H1 (cell line): ENCODE data around the gene TATDN2. TPM values are rescaled to one million over a fixed set of nuclear protein-coding genes. Genes with fewer than 3 reads are reported as not detected.

ENCODE experiments used
- CTCF ChIA-PET: fragments of 300-600 bp; sonication (Branson Sonifier 250); formaldehyde crosslinking; loops from one replicate; lab custom pipeline; 2021; ENCODE audit not compliant: partially characterized antibody; lab: Charles Lee
- POLR2A ChIA-PET: fragments of 300-600 bp; sonication (Branson Sonifier 250); formaldehyde crosslinking; loops from one replicate; lab custom pipeline; 2021; ENCODE audit warnings: inconsistent platforms; ENCODE audit not compliant: partially characterized antibody; lab: Charles Lee
- DNase-seq, 2 experiments: peaks; one replicate each; pipeline versions ENCODE4 v3.0.0 to v3.0.0-alpha.2; 2010 to 2022; ENCODE audit warnings: low spot score in 2 of 2, low read depth in 1 of 2, mixed read lengths in 1 of 2
- FAIRE-seq: peaks from 2 replicates; lab custom pipeline; 2011; peaks lifted over from hg19 to GRCh38; lab: Jason Lieb, UNC
- H2AFZ ChIP-seq: 2 replicates; pipeline ENCODE4 v1.8.1; 2012; ENCODE audit warnings: low read length, inconsistent platforms
- H2AK5ac ChIP-seq: 2 replicates; pipeline ENCODE4 v1.6.1; 2013; ENCODE audit warnings: low read depth, low read length
- H2BK120ac ChIP-seq: replicated peaks from 2 replicates; pipeline ENCODE3; 2013; ENCODE audit warnings: low read depth, low read length, inconsistent platforms
- H2BK12ac ChIP-seq: 2 replicates; pipeline ENCODE4 v1.6.1; 2013; ENCODE audit warnings: low read depth, low read length
- H2BK15ac ChIP-seq: 2 replicates; pipeline ENCODE4 v1.6.1; 2013; ENCODE audit warnings: low read length
- H2BK20ac ChIP-seq: 2 replicates; pipeline ENCODE4 v1.6.1; 2013; ENCODE audit warnings: low read length
- H2BK5ac ChIP-seq: 2 replicates; pipeline ENCODE4 v1.6.1; 2013; ENCODE audit warnings: low read depth, low read length
- H3K14ac ChIP-seq: 2 replicates; pipeline ENCODE4 v1.6.1; 2013; ENCODE audit warnings: inconsistent platforms; ENCODE audit not compliant: insufficient read length
- H3K18ac ChIP-seq: 2 replicates; pipeline ENCODE4 v1.6.1; 2013; ENCODE audit warnings: low read length; ENCODE audit errors: extremely low read depth
- H3K23ac ChIP-seq: 2 replicates; pipeline ENCODE4 v1.6.1; 2013; ENCODE audit warnings: inconsistent platforms; ENCODE audit not compliant: insufficient read length
- H3K23me2 ChIP-seq: 2 replicates; pipeline ENCODE4 v1.6.1; 2013; ENCODE audit warnings: low read depth, low read length
- H3K27ac ChIP-seq: 2 replicates; pipeline ENCODE4 v1.6.1; 2011; ENCODE audit warnings: low read depth, low read length, inconsistent platforms
- H3K27me3 ChIP-seq, 4 experiments: replicated peaks in 1 of 4; 1 replicate in 1 of 4; 2 replicates in 3 of 4; pipeline versions ENCODE4 v1.6.1 to v1.8.1; 2011 to 2013; ENCODE audit warnings: low read length in 3 of 4, mild to moderate bottlenecking in 3 of 4, inconsistent platforms in 2 of 4, mixed read lengths in 2 of 4, moderate library complexity in 1 of 4; ENCODE audit not compliant: control insufficient read depth in 3 of 4, insufficient read depth in 3 of 4; ENCODE audit errors: extremely low read depth in 1 of 4
- H3K36me3 ChIP-seq, 4 experiments: 2 replicates each; pipeline versions ENCODE4 v1.6.1 to v1.8.1; 2011 to 2013; ENCODE audit warnings: mild to moderate bottlenecking in 4 of 4, low read length in 3 of 4, moderate library complexity in 2 of 4, control low read depth in 1 of 4, inconsistent platforms in 1 of 4; ENCODE audit not compliant: insufficient read depth in 4 of 4, control insufficient read depth in 2 of 4
- H3K4ac ChIP-seq: replicated peaks from 2 replicates; pipeline ENCODE3; 2013; ENCODE audit warnings: low read length, low read depth, mixed read lengths, inconsistent platforms; ENCODE audit not compliant: insufficient read length
- H3K4me1 ChIP-seq, 4 experiments: replicated peaks in 1 of 4; 1 replicate in 1 of 4; 2 replicates in 3 of 4; pipeline versions ENCODE4 v1.6.1 to v1.8.1; 2011 to 2013; ENCODE audit warnings: low read length in 3 of 4, inconsistent platforms in 2 of 4, mixed read lengths in 1 of 4; ENCODE audit not compliant: insufficient read depth in 4 of 4, control insufficient read depth in 3 of 4
- H3K4me2 ChIP-seq, 2 experiments: 2 replicates each; pipeline versions ENCODE4 v1.6.1 to v1.8.1; 2011 to 2013; ENCODE audit warnings: low read depth in 2 of 2, low read length in 2 of 2, control low read depth in 1 of 2, inconsistent platforms in 1 of 2, mild to moderate bottlenecking in 1 of 2; ENCODE audit not compliant: insufficient read depth in 1 of 2
- H3K4me3 ChIP-seq, 4 experiments: fragments of 200-600, 300-600 bp in 1 of 4; sonication (generic), shearing (Covaris generic), sonication (Bioruptor Twin) in 1 of 4; 2 replicates each; pipeline versions ENCODE4 v1.5.1 to v1.8.1; 2011 to 2016; ENCODE audit warnings: low read length in 4 of 4, low read depth in 3 of 4, control low read depth in 2 of 4, inconsistent platforms in 2 of 4, mild to moderate bottlenecking in 2 of 4, mixed read lengths in 1 of 4, moderate library complexity in 1 of 4; ENCODE audit not compliant: insufficient read depth in 2 of 4; ENCODE audit errors: extremely low read depth in 1 of 4
- H3K56ac ChIP-seq: replicated peaks from 2 replicates; pipeline ENCODE3; 2013; ENCODE audit warnings: low read depth, mild to moderate bottlenecking, mixed read lengths, low read length, inconsistent platforms; ENCODE audit not compliant: insufficient read length
- H3K79me1 ChIP-seq: 2 replicates; pipeline ENCODE4 v1.6.1; 2013; ENCODE audit warnings: low read depth, low read length, control low read depth
- H3K79me2 ChIP-seq, 2 experiments: 2 replicates each; pipeline versions ENCODE4 v1.6.1 to v1.8.1; 2012 to 2013; ENCODE audit warnings: low read length in 2 of 2, mild to moderate bottlenecking in 2 of 2, inconsistent platforms in 1 of 2; ENCODE audit not compliant: insufficient read depth in 2 of 2, control insufficient read depth in 1 of 2
- H3K9ac ChIP-seq, 4 experiments: replicated peaks in 1 of 4; 1 replicate in 1 of 4; 2 replicates in 3 of 4; pipeline versions ENCODE4 v1.6.1 to v1.8.1; 2011 to 2013; ENCODE audit warnings: low read depth in 3 of 4, low read length in 3 of 4, control low read depth in 2 of 4, mild to moderate bottlenecking in 2 of 4, moderate library complexity in 2 of 4, inconsistent platforms in 1 of 4; ENCODE audit errors: extremely low read depth in 1 of 4
- H3K9me3 ChIP-seq, 2 experiments: 2 replicates each; pipeline versions ENCODE4 v1.6.1 to v1.8.1; 2012 to 2013; ENCODE audit warnings: mild to moderate bottlenecking in 2 of 2, moderate library complexity in 2 of 2, control low read depth in 1 of 2, inconsistent platforms in 1 of 2, low read depth in 1 of 2, low read length in 1 of 2, mixed read lengths in 1 of 2; ENCODE audit not compliant: insufficient read depth in 2 of 2
- H4K20me1 ChIP-seq, 2 experiments: replicated peaks in 1 of 2; 2 replicates each; pipeline versions ENCODE3 to v1.8.1; 2011 to 2013; ENCODE audit warnings: inconsistent platforms in 2 of 2, low read length in 2 of 2, mild to moderate bottlenecking in 1 of 2; ENCODE audit not compliant: insufficient read depth in 2 of 2, control insufficient read depth in 1 of 2
- H4K5ac ChIP-seq: 2 replicates; pipeline ENCODE4 v1.6.1; 2013; ENCODE audit warnings: low read length, low read depth, mixed read lengths, inconsistent platforms; ENCODE audit not compliant: insufficient read length
- H4K8ac ChIP-seq: 2 replicates; pipeline ENCODE4 v1.8.0; 2013; ENCODE audit warnings: mild to moderate bottlenecking, moderate library complexity, low read length, inconsistent platforms; ENCODE audit not compliant: insufficient read depth; ENCODE audit errors: extremely low read depth
- H4K91ac ChIP-seq: replicated peaks from 2 replicates; pipeline ENCODE3; 2013; ENCODE audit warnings: low read length, mixed read lengths, inconsistent platforms; ENCODE audit not compliant: insufficient read length
- HDAC2 ChIP-seq, 2 experiments: fragments of 300-600 bp in 1 of 2; sonication (generic) in 1 of 2; IDR thresholded peaks; 2 replicates each; pipeline ENCODE4 v1.6.1; 2011 to 2012; ENCODE audit warnings: low read depth in 2 of 2, low read length in 2 of 2, mild to moderate bottlenecking in 2 of 2, moderate library complexity in 2 of 2, borderline replicate concordance in 1 of 2, inconsistent platforms in 1 of 2
- RXRA ChIP-seq: IDR thresholded peaks from 2 replicates; pipeline ENCODE4 v1.6.1; 2011; ENCODE audit warnings: low read depth, mild to moderate bottlenecking, low read length, moderate library complexity; ENCODE audit not compliant: insufficient read depth
- WGBS, 2 experiments: shearing (Covaris generic) in 1 of 2; methylation state at CpG; one replicate each; pipeline versions ENCODE4 v1.1.6 to v1.1.7; 2013 to 2015; ENCODE audit warnings: low lambda C conversion rate in 2 of 2, mixed read lengths in 2 of 2, inconsistent platforms in 1 of 2, low coverage in 1 of 2, missing lambda C conversion rate in 1 of 2; ENCODE audit not compliant: insufficient replicate concordance in 2 of 2, insufficient coverage in 1 of 2, insufficient read length in 1 of 2; ENCODE audit errors: extremely low coverage in 1 of 2, missing lambda C conversion rate in 1 of 2; 5-methylcytosine and 5-hydroxymethylcytosine counted together
- polyA plus RNA-seq, 7 experiments: library from polyadenylated mRNA; depleted of rRNA in 3 of 7; stranded (reverse) in 5 of 7; unstranded in 2 of 7; fragments of >200 nt in 5 of 7; fragments of 200-250 nt in 2 of 7; gene quantifications; 1 replicate in 5 of 7; 2 replicates in 1 of 7; 4 replicates in 1 of 7; pipeline versions ENCODE4 v1.2.1 to v1.2.3, GENCODE V29; 2011 to 2013; ENCODE audit warnings: missing spikeins in 2 of 7, mixed read lengths in 2 of 7
- total RNA-seq: library from RNA; stranded (reverse); fragmentation: NEBNext Ultra II Directional; extraction: Animal tissue kit (Norgen Biotek cat#: 25700); gene quantifications from 2 replicates; pipeline ENCODE4 v1.2.1, GENCODE V29; 2021

TATDN2 gene
- total and polyA plus RNA-seq, 2 of the 8 experiments (the other 6 are each of a cell fraction or from before 2014, with no cell fraction given) = 12.1 to 34.8 TPM

DNA sequence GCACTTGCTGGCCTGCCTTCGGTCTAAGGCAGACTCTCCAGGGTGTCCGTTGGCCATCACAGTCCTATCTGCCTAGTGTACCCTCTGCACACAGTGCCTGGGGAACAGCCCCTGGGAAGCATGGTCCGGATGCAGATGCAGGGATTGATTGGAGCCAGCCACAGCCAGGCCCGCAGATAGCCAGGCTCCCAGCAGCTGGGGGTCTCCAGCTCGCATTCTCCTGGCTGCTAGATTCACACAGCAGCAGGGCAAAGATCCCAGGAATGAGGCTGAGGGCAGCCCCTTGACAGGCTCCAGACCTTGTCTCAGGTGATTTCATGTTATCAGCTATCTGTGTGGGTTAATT, 42.1 kb upstream of the TATDN2 start:
- TF ChIP-seq RXRA = no peak
- no peak for TF ChIP-seq HDAC2 (IDR thresholded peaks at IDR 0.05; ENCODE audit: borderline replicate concordance in 1 of 2, low read depth in 2 of 2, low read length in 2 of 2)
- TF ChIP-seq, all 59 proteins: peak for 0
- Histone ChIP-seq H2BK20ac (no peak overlapping the region), H2BK5ac (no peak overlapping the region), H4K8ac (0 out of 2 replicates have a peak overlapping the region, but pooled peaks have one; percentile 22), H2AFZ (no peak overlapping the region), H3K4ac (no peak overlapping the region), H4K5ac (no peak overlapping the region), H4K91ac (no peak overlapping the region), H3K27ac (no peak overlapping the region), H3K79me2 (no peaks in the 10 kb centered on the region), H3K27me3 (no peaks in the 10 kb centered on the region), H3K23ac (no peak overlapping the region), H3K14ac (no peak overlapping the region), H3K4me2 (no peak overlapping the region), H3K18ac (no peak overlapping the region), H3K36me3 (no peaks in the 10 kb centered on the region), H2BK12ac (no peak overlapping the region), H3K56ac (no peak overlapping the region), H3K4me1 (0 out of 7 replicates have a peak, but pooled peaks cover 0 to 3% (median 0%) of the 10 kb centered on the region in 4 experiments), H4K20me1 (no peaks in the 10 kb centered on the region), H3K9ac (no peak overlapping the region), H3K79me1 (no peaks in the 10 kb centered on the region), H3K4me3 (no peak overlapping the region), H2AK5ac (0 out of 2 replicates have a peak overlapping the region, but pooled peaks have one; percentile 53), H2BK15ac (no peak overlapping the region), H3K9me3 (no peaks in the 10 kb centered on the region), H3K23me2 (no peaks in the 10 kb centered on the region), H2BK120ac (no peak overlapping the region)
- WGBS, 2 experiments = 81% methylated on average over 5 of the region's 5 CpGs; no CpG with 5 or more reads in 1 of the 2 experiments
- DNase-seq = no peak
- FAIRE-seq = no peak
- CTCF ChIA-PET = interaction anchor here (0.6 to 1.8 kb wide), 3 partner anchors 20 to 54 kb away, joined by 3 to 5 read pairs (median 3); no protein-coding TSS in a partner anchor
- POLR2A ChIA-PET = interaction anchor here (1.1 kb wide), 1 partner anchor 20 kb away, joined by 3 read pairs; no protein-coding TSS in a partner anchor
